Adipocyte (in vitro differentiated cells): ENCODE data around the gene CACFD1.
A peak's percentile ranks its signal among the peaks of the same experiment; 100 is the strongest.

Experiments used
- DNase-seq: peaks from one replicate; pipeline ENCODE4 v3.0.0-alpha.2; 2015; ENCODE audit warnings: low read depth
- H3K27me3 ChIP-seq: replicated peaks from 2 replicates; pipeline ENCODE4 v1.7.0; 2013; ENCODE audit warnings: mild to moderate bottlenecking, low read length, moderate library complexity; ENCODE audit not compliant: control insufficient read depth, insufficient read depth
- H3K36me3 ChIP-seq: 2 replicates; pipeline ENCODE4 v1.7.0; 2013; ENCODE audit warnings: low read length, mild to moderate bottlenecking, moderate library complexity; ENCODE audit not compliant: control insufficient read depth, insufficient read depth, severe bottlenecking
- H3K4me1 ChIP-seq: 2 replicates; pipeline ENCODE4 v1.7.0; 2013; ENCODE audit warnings: mild to moderate bottlenecking, low read length, moderate library complexity; ENCODE audit not compliant: control insufficient read depth, insufficient read depth
- H3K4me3 ChIP-seq: 2 replicates; pipeline ENCODE4 v1.7.0; 2013; ENCODE audit warnings: mild to moderate bottlenecking, low read length, moderate library complexity
- H3K9ac ChIP-seq: 2 replicates; pipeline ENCODE4 v1.7.0; 2013; ENCODE audit warnings: mild to moderate bottlenecking, low read length, moderate library complexity
- H3K9me3 ChIP-seq: 2 replicates; pipeline ENCODE4 v1.7.0; 2013; ENCODE audit warnings: mild to moderate bottlenecking, low read length, moderate library complexity; ENCODE audit not compliant: control insufficient read depth

CACFD1 gene

GRCh38 chr9:133459476-133460404 is at the start of gene CACFD1:
Gene CACFD1 (plus strand): TSS chr9:133459978. CDS start chr9:133460067, 89 bp downstream.
- DNase-seq: peak; percentile 97
- no peaks in the 10 kb centered on the region for H3K27me3 ChIP-seq

GRCh38 chr9:133415170-133415569 is 44.6 kb upstream of the CACFD1 start:
- Histone ChIP-seq H3K4me1 (peaks cover 15% of the 10 kb centered on the region), H3K9ac (no peak overlapping the region), H3K4me3 (no peak overlapping the region), H3K9me3 (no peaks in the 10 kb centered on the region), H3K27me3 (no peaks in the 10 kb centered on the region), H3K36me3 (peaks cover 46% of the 10 kb centered on the region)
- no peak for DNase-seq

More at GRCh38 chr9:133459476-133460404, at the start of gene CACFD1:
- Histone ChIP-seq H3K9ac (peak within 1 kb of the TSS; percentile 95), H3K9me3 (no peaks in the 10 kb centered on the region), H3K36me3 (no peaks in the 10 kb centered on the region), H3K4me1 (peaks cover 10% of the 10 kb centered on the region), H3K4me3 (peak within 1 kb of the TSS; percentile 86)

- H3K4me3 ChIP-seq: peak within 1 kb of the TSS; percentile 95
- no peaks in the 10 kb centered on the region for H3K9me3 ChIP-seq
- peaks cover 24% of the 10 kb centered on the region for H3K36me3 ChIP-seq
Observed at GRCh38 chr9:133417541-133418461, 42.0 kb upstream of the CACFD1 start, which contains the start of gene REXO4. Gene REXO4 (minus strand): TSS chr9:133418010. CDS start chr9:133417844, 166 bp downstream.

GRCh38 chr9:133419005-133419404 is 40.8 kb upstream of the CACFD1 start:
- Histone ChIP-seq H3K9ac (peak overlapping the region; percentile 93), H3K36me3 (peaks cover 15% of the 10 kb centered on the region), H3K9me3 (no peaks in the 10 kb centered on the region), H3K27me3 (no peaks in the 10 kb centered on the region), H3K4me1 (peaks cover 15% of the 10 kb centered on the region), H3K4me3 (peak overlapping the region; percentile 95)
- DNase-seq: no peak

More at GRCh38 chr9:133417541-133418461, 42.0 kb upstream of the CACFD1 start, which contains the start of gene REXO4:
- Histone ChIP-seq H3K4me1 (peaks cover 15% of the 10 kb centered on the region), H3K9ac (peak within 1 kb of the TSS; percentile 93), H3K27me3 (no peaks in the 10 kb centered on the region)
- peak; percentile 92 for DNase-seq

- H3K4me3 ChIP-seq: no peak overlapping the region
- peaks cover 3% of the 10 kb centered on the region for H3K36me3 ChIP-seq
- no peaks in the 10 kb centered on the region for H3K27me3 ChIP-seq
- H3K4me1 ChIP-seq: peaks cover 15% of the 10 kb centered on the region
- DNase-seq: no peak
- no peaks in the 10 kb centered on the region for H3K9me3 ChIP-seq
- no peak overlapping the region for H3K9ac ChIP-seq
Observed at GRCh38 chr9:133420392-133420827, 39.4 kb upstream of the CACFD1 start.

GRCh38 chr9:133421615-133422542 is 37.9 kb upstream of the CACFD1 start, which contains the start of gene ADAMTS13:
Gene ADAMTS13 (plus strand): TSS chr9:133422367. CDS start chr9:133422444, 77 bp downstream.
- Histone ChIP-seq H3K9ac (no peak within 1 kb of the TSS), H3K9me3 (no peaks in the 10 kb centered on the region), H3K4me3 (no peak within 1 kb of the TSS), H3K27me3 (no peaks in the 10 kb centered on the region), H3K36me3 (no peaks in the 10 kb centered on the region), H3K4me1 (peaks cover 5% of the 10 kb centered on the region)
- DNase-seq: no peak

GRCh38 chr9:133423216-133423615 is 36.6 kb upstream of the CACFD1 start:
- Histone ChIP-seq H3K9me3 (no peaks in the 10 kb centered on the region), H3K4me3 (no peak overlapping the region), H3K9ac (no peak overlapping the region), H3K36me3 (no peaks in the 10 kb centered on the region), H3K27me3 (peaks cover 12% of the 10 kb centered on the region), H3K4me1 (peaks cover 3% of the 10 kb centered on the region)
- no peak for DNase-seq

- Histone ChIP-seq H3K4me1 (no peaks in the 10 kb centered on the region), H3K4me3 (no peak overlapping the region)
Observed at GRCh38 chr9:133424187-133424586, 35.6 kb upstream of the CACFD1 start.

GRCh38 chr9:133425049-133425632 is 34.6 kb upstream of the CACFD1 start:
- no peaks in the 10 kb centered on the region for H3K4me1 ChIP-seq
- DNase-seq: no peak
- no peaks in the 10 kb centered on the region for H3K9me3 ChIP-seq
- peaks cover 12% of the 10 kb centered on the region for H3K27me3 ChIP-seq
- H3K36me3 ChIP-seq: no peaks in the 10 kb centered on the region
- H3K4me3 ChIP-seq: no peak overlapping the region
- H3K9ac ChIP-seq: no peak overlapping the region

More at GRCh38 chr9:133424187-133424586, 35.6 kb upstream of the CACFD1 start:
- Histone ChIP-seq H3K9me3 (no peaks in the 10 kb centered on the region), H3K9ac (no peak overlapping the region), H3K27me3 (peaks cover 12% of the 10 kb centered on the region), H3K36me3 (no peaks in the 10 kb centered on the region)
- DNase-seq: no peak

GRCh38 chr9:133426011-133426410 is 33.8 kb upstream of the CACFD1 start:
- H3K4me3 ChIP-seq: no peak overlapping the region
- no peaks in the 10 kb centered on the region for H3K9me3 ChIP-seq
- no peaks in the 10 kb centered on the region for H3K4me1 ChIP-seq
- H3K9ac ChIP-seq: no peak overlapping the region
- no peak for DNase-seq
- no peaks in the 10 kb centered on the region for H3K36me3 ChIP-seq
- H3K27me3 ChIP-seq: peaks cover 12% of the 10 kb centered on the region
